Measurements from ENCODE around the gene MAD1L1. TPM values are rescaled to one million over a fixed set of nuclear protein-coding genes. Genes with fewer than 3 reads are reported as not detected.

Gene MAD1L1
- polyA plus RNA-seq, 1 experiment = 32.0 TPM

GRCh38 chr7:2074691-2075090, 158.1 kb downstream of the MAD1L1 start:
- H3K36me3 ChIP-seq (ENCODE audit: control insufficient read depth, insufficient read depth, low read length) = peaks cover 4% of the 10 kb centered on the region
- H3K27me3 ChIP-seq (ENCODE audit: control insufficient read depth, insufficient read depth, low read length) = no peaks in the 10 kb centered on the region
- no peak for TF ChIP-seq CTCF (IDR thresholded peaks at IDR 0.05; ENCODE audit: insufficient read depth, low read depth, low read length)
- no peak for DNase-seq (ENCODE audit: low read depth)
- ChIA-PET POLR2A (no interaction called here), CTCF (no interaction called here)
- H3K4me3 ChIP-seq (ENCODE audit: low read depth, low read length) = no peak overlapping the region

DNA sequence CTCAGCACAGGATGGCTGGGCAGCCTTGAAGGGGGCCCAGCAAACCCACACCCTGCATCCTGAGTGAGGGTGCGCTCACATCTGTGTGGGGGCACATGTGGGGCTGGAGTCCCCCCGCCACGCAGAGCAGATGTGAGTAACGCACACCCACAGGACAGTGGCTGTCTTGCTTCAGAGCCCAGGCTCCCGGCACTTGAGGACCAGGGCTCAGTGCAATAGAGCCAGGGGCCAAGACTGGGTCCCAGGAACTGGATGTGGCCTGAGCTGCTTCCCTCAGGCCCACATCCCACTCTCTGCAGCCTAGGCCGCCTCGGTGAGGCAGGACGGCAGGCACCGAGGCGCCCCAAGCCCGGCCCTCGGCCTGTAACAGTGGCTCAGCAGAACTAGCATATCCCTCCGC, 159.9 kb downstream of the MAD1L1 start:
- no peak for DNase-seq (ENCODE audit: low read depth)
- CTCF ChIA-PET = interaction anchor here (1.8 kb wide), 1 partner anchor 9 kb away, joined by 4 read pairs; no protein-coding TSS in a partner anchor

GRCh38 chr7:2072042-2072441, 160.7 kb downstream of the MAD1L1 start:
- Histone ChIP-seq H3K27me3 (ENCODE audit: control insufficient read depth, insufficient read depth, low read length) (no peaks in the 10 kb centered on the region), H3K4me3 (ENCODE audit: low read depth, low read length) (no peak overlapping the region), H3K36me3 (ENCODE audit: control insufficient read depth, insufficient read depth, low read length) (peaks cover 4% of the 10 kb centered on the region)
- TF ChIP-seq CTCF (IDR thresholded peaks at IDR 0.05; ENCODE audit: insufficient read depth, low read depth, low read length) = no peak
- CTCF ChIA-PET = interaction anchor here (1.8 kb wide), 1 partner anchor 9 kb away, joined by 4 read pairs; no protein-coding TSS in a partner anchor
- POLR2A ChIA-PET = no interaction called here
- DNase-seq (ENCODE audit: low read depth) = no peak

More for the DNA sequence above, 159.9 kb downstream of the MAD1L1 start:
- H3K36me3 ChIP-seq (ENCODE audit: control insufficient read depth, insufficient read depth, low read length) = peaks cover 4% of the 10 kb centered on the region
- POLR2A ChIA-PET = no interaction called here
- H3K27me3 ChIP-seq (ENCODE audit: control insufficient read depth, insufficient read depth, low read length) = no peaks in the 10 kb centered on the region
- H3K4me3 ChIP-seq (ENCODE audit: low read depth, low read length) = no peak overlapping the region
- no peak for TF ChIP-seq CTCF (IDR thresholded peaks at IDR 0.05; ENCODE audit: insufficient read depth, low read depth, low read length)

GRCh38 chr7:2071133-2071832, 161.5 kb downstream of the MAD1L1 start:
- peaks cover 2% of the 10 kb centered on the region; the same call in 1 of the 2 replicates for H3K36me3 ChIP-seq (ENCODE audit: control insufficient read depth, insufficient read depth, low read length)
- ChIA-PET CTCF (interaction anchor here (1.0 to 1.8 kb wide), 2 partner anchors 8 to 11 kb away, joined by 3 to 4 read pairs; no protein-coding TSS in a partner anchor), POLR2A (no interaction called here)
- no peak overlapping the region for H3K4me3 ChIP-seq (ENCODE audit: low read depth, low read length)
- no peaks in the 10 kb centered on the region for H3K27me3 ChIP-seq (ENCODE audit: control insufficient read depth, insufficient read depth, low read length)
- no peak for DNase-seq (ENCODE audit: low read depth)
- no peak for TF ChIP-seq CTCF (IDR thresholded peaks at IDR 0.05; ENCODE audit: insufficient read depth, low read depth, low read length)

DNA sequence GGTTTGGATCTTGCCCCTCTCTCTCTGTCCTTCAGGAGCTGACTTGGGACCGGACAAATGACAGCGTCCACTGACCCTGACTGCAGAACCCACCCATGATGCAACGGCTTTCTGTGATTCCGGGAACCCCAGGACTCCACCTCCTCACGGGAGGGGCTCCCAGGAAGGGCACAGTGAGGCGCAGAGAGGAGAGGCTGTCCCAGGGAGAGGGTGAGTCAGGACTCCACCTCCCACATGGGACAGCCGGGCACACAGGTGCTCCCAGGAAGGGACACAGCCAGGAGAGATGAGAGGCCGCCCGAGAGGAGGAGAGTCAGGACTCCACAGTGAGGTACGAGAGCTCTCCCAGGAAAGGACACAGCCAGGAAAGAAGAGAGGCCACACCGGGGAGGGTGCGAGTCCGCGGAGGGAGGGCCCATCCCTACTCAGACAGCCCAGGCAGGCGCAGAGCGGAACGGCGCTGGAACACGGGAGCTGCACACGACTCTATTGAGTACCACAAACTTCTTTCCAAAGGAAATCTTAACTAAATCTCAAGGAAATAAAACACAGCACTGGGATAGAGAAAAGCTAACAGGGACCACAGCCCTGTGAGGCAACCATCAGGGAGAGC, 162.5 kb downstream of the MAD1L1 start:
- H3K27me3 ChIP-seq (ENCODE audit: control insufficient read depth, insufficient read depth, low read length) = no peaks in the 10 kb centered on the region
- ChIA-PET CTCF (interaction anchor here (0.5 to 1.0 kb wide), 2 partner anchors 12 to 152 kb away, joined by 3 read pairs; no protein-coding TSS in a partner anchor), POLR2A (no interaction called here)
- no peak for DNase-seq (ENCODE audit: low read depth)
- TF ChIP-seq CTCF (IDR thresholded peaks at IDR 0.05; ENCODE audit: insufficient read depth, low read depth, low read length) = no peak
- peaks cover 4% of the 10 kb centered on the region; the same call in 1 of the 2 replicates for H3K36me3 ChIP-seq (ENCODE audit: control insufficient read depth, insufficient read depth, low read length)
- H3K4me3 ChIP-seq (ENCODE audit: low read depth, low read length) = no peak overlapping the region
